AG04450 (cell line): ENCODE results near the gene PPIA. TPM values are rescaled to one million over a fixed set of nuclear protein-coding genes. Genes with fewer than 3 reads are reported as not detected.

Source experiments
- CTCF ChIA-PET: fragments of 300-600, 350-600 bp; formaldehyde crosslinking; extraction: SDS; loops from one replicate; lab custom pipeline; 2022; ENCODE audit warnings: antibody characterized with exemption, inconsistent platforms; lab: Charles Lee
- POLR2A ChIA-PET: fragments of 350-600 bp; formaldehyde crosslinking; extraction: SDS; loops from one replicate; lab custom pipeline; 2021; ENCODE audit warnings: antibody characterized with exemption, inconsistent platforms; lab: Yijun Ruan, JAX
- DNase-seq: peaks from one replicate; pipeline ENCODE4 v3.0.0-alpha.2; 2011; ENCODE audit warnings: low read depth, low spot score
- H3K27ac ChIP-seq: one replicate; pipeline ENCODE4 v1.5.1; 2012; ENCODE audit warnings: low read depth, low read length, control low read depth
- H3K27me3 ChIP-seq: one replicate; pipeline ENCODE4 v1.6.0; 2012; ENCODE audit warnings: low read length; ENCODE audit not compliant: control insufficient read depth, insufficient read depth
- H3K4me3 ChIP-seq: 2 replicates; pipeline ENCODE4 v1.5.1; 2011; ENCODE audit warnings: mild to moderate bottlenecking, low read depth, low read length, control low read depth
- H3K9me3 ChIP-seq: 2 replicates; pipeline ENCODE4 v1.5.1; 2012; ENCODE audit warnings: low read length; ENCODE audit not compliant: control insufficient read depth, insufficient read depth
- CTCF ChIP-seq: IDR thresholded peaks from 2 replicates; pipeline ENCODE4 v1.5.1; 2011; ENCODE audit warnings: low read depth, low read length, control low read depth, inconsistent platforms
- polyA plus RNA-seq: library from polyadenylated mRNA; depleted of rRNA; stranded (reverse); fragments of >200 nt; gene quantifications from 2 replicates; pipeline ENCODE4 v1.2.3, GENCODE V29; 2011

PPIA gene
- polyA plus RNA-seq, 1 experiment: 5,100 TPM

GRCh38 chr7:44749992-44750391, 46.5 kb upstream of the PPIA start:
- H3K9me3 ChIP-seq: no peaks in the 10 kb centered on the region; the same call in 1 of the 2 replicates
- TF ChIP-seq CTCF: no peak
- H3K4me3 ChIP-seq: peak overlapping the region; percentile 89
- ChIA-PET CTCF (no interaction called here), POLR2A (interaction anchor here (1.1 to 2.6 kb wide), 8 partner anchors 16 to 143 kb away, joined by 3 to 8 read pairs (median 5); partner anchors contain the start of genes H2AZ2 and OGDH)
- H3K27me3 ChIP-seq: no peaks in the 10 kb centered on the region
- DNase-seq: no peak
- H3K27ac ChIP-seq: no peak overlapping the region

GRCh38 chr7:44750424-44750823, 46.1 kb upstream of the PPIA start:
- Histone ChIP-seq H3K9me3 (no peaks in the 10 kb centered on the region; the same call in 1 of the 2 replicates), H3K27me3 (no peaks in the 10 kb centered on the region), H3K4me3 (peak overlapping the region; percentile 89), H3K27ac (peak overlapping the region; percentile 47)
- ChIA-PET CTCF (no interaction called here), POLR2A (interaction anchor here (0.6 to 2.6 kb wide), 6 partner anchors 16 to 110 kb away, joined by 3 to 8 read pairs (median 4); no protein-coding TSS in a partner anchor)
- no peak for DNase-seq
- no peak for TF ChIP-seq CTCF

GRCh38 chr7:44750921-44751571, 45.4 kb upstream of the PPIA start:
- ChIA-PET POLR2A (interaction anchor here (0.6 to 2.6 kb wide), 5 partner anchors 22 to 110 kb away, joined by 3 to 8 read pairs (median 4); no protein-coding TSS in a partner anchor), CTCF (no interaction called here)
- no peak for DNase-seq
- H3K27me3 ChIP-seq: no peaks in the 10 kb centered on the region
- no peaks in the 10 kb centered on the region; the same call in 1 of the 2 replicates for H3K9me3 ChIP-seq
- H3K27ac ChIP-seq: peak overlapping the region; percentile 47
- peak overlapping the region; percentile 15; the same call in 1 of the 2 replicates for H3K4me3 ChIP-seq
- no peak for TF ChIP-seq CTCF

GRCh38 chr7:44752822-44753221, 43.7 kb upstream of the PPIA start:
- Histone ChIP-seq H3K4me3 (no peak overlapping the region), H3K27me3 (no peaks in the 10 kb centered on the region), H3K27ac (no peak overlapping the region), H3K9me3 (no peaks in the 10 kb centered on the region; the same call in 1 of the 2 replicates)
- TF ChIP-seq CTCF: no peak
- ChIA-PET CTCF (interaction anchor here (1.3 kb wide), 1 partner anchor 38 kb away, joined by 3 read pairs; no protein-coding TSS in a partner anchor), POLR2A (no interaction called here)
- no peak for DNase-seq
